Neuronal stem cell (in vitro differentiated cells): Measurements from ENCODE around the gene LDB3.
"Not testable (repeated sequence)": the region's sequence is repeated elsewhere in the genome, so short reads cannot be mapped to it uniquely, and the experiment has no call there.

Experiments used
- DNase-seq: peaks from one replicate; pipeline ENCODE4 v3.0.0-alpha.2; 2013; ENCODE audit warnings: low spot score
- H2AFZ ChIP-seq: one replicate; pipeline ENCODE4 v1.6.1; 2013; ENCODE audit warnings: mild to moderate bottlenecking, low read length, inconsistent platforms
- H2AK5ac ChIP-seq: 2 replicates; pipeline ENCODE4 v1.6.1; 2013; ENCODE audit warnings: low read depth, mild to moderate bottlenecking, inconsistent platforms, low read length, moderate library complexity, mixed read lengths
- H2BK120ac ChIP-seq: 2 replicates; pipeline ENCODE4 v1.6.1; 2013; ENCODE audit warnings: low read depth, mild to moderate bottlenecking, inconsistent platforms, low read length, moderate library complexity, mixed read lengths
- H2BK12ac ChIP-seq: one replicate; pipeline ENCODE4 v1.6.1; 2013; ENCODE audit warnings: low read length, inconsistent platforms
- H2BK15ac ChIP-seq: 2 replicates; pipeline ENCODE4 v1.6.1; 2013; ENCODE audit warnings: mild to moderate bottlenecking, low read length, inconsistent platforms, mixed read lengths
- H2BK5ac ChIP-seq: one replicate; pipeline ENCODE4 v1.6.1; 2013; ENCODE audit warnings: inconsistent platforms, mild to moderate bottlenecking, low read length, moderate library complexity
- H3K14ac ChIP-seq: one replicate; pipeline ENCODE4 v1.6.1; 2013; ENCODE audit warnings: low read length, inconsistent platforms
- H3K18ac ChIP-seq: 2 replicates; pipeline ENCODE4 v1.6.1; 2013; ENCODE audit warnings: low read length, inconsistent platforms
- H3K23ac ChIP-seq: 2 replicates; pipeline ENCODE4 v1.6.1; 2013; ENCODE audit warnings: low read depth, mild to moderate bottlenecking, mixed read lengths, low read length, inconsistent platforms; ENCODE audit not compliant: poor library complexity
- H3K27ac ChIP-seq: replicated peaks from 3 replicates; pipeline ENCODE4 v1.5.1; 2013; ENCODE audit warnings: low read length, inconsistent platforms
- H3K27me3 ChIP-seq, 3 experiments: 2 replicates each; pipeline ENCODE4 v1.6.1; 2013; ENCODE audit warnings: low read length in 3 of 3, mild to moderate bottlenecking in 2 of 3, inconsistent platforms in 1 of 3, low read depth in 1 of 3, mixed read lengths in 1 of 3, moderate library complexity in 1 of 3; ENCODE audit not compliant: control insufficient read depth in 3 of 3, insufficient read depth in 3 of 3
- H3K36me3 ChIP-seq, 2 donors: replicated peaks in 1 of 2; 2 replicates each; pipeline ENCODE4 v1.6.1; 2013; ENCODE audit warnings: low read length in 2 of 2; ENCODE audit not compliant: control insufficient read depth in 2 of 2, insufficient read depth in 2 of 2
- H3K4ac ChIP-seq: 2 replicates; pipeline ENCODE4 v1.6.1; 2013; ENCODE audit warnings: inconsistent platforms, mild to moderate bottlenecking, low read length, moderate library complexity
- H3K4me1 ChIP-seq, 2 donors: 1 replicate in 1 of 2; 2 replicates in 1 of 2; pipeline ENCODE4 v1.6.1; 2013; ENCODE audit warnings: low read length in 2 of 2, low read depth in 1 of 2; ENCODE audit not compliant: control insufficient read depth in 2 of 2, insufficient read depth in 1 of 2
- H3K4me2 ChIP-seq: one replicate; pipeline ENCODE4 v1.6.1; 2013; ENCODE audit warnings: mild to moderate bottlenecking, low read length, inconsistent platforms; ENCODE audit not compliant: insufficient read depth, poor library complexity, severe bottlenecking
- H3K4me3 ChIP-seq, 2 donors: 2 replicates each; pipeline ENCODE4 v1.5.1; 2013; ENCODE audit warnings: low read length in 2 of 2, mild to moderate bottlenecking in 2 of 2, inconsistent platforms in 1 of 2, moderate library complexity in 1 of 2
- H3K79me1 ChIP-seq: one replicate; pipeline ENCODE4 v1.6.1; 2013; ENCODE audit warnings: low read depth, mild to moderate bottlenecking, inconsistent platforms, low read length, moderate library complexity
- H3K9ac ChIP-seq: one replicate; pipeline ENCODE4 v1.6.1; 2013; ENCODE audit warnings: mild to moderate bottlenecking, low read depth, low read length, inconsistent platforms; ENCODE audit not compliant: poor library complexity
- H3K9me3 ChIP-seq, 2 donors: replicated peaks in 1 of 2; 2 replicates each; pipeline versions ENCODE3 to v1.6.1; 2013; ENCODE audit warnings: low read length in 2 of 2, mild to moderate bottlenecking in 2 of 2, inconsistent platforms in 1 of 2, low read depth in 1 of 2, mixed read lengths in 1 of 2, moderate library complexity in 1 of 2; ENCODE audit not compliant: control insufficient read depth in 2 of 2, insufficient read depth in 1 of 2
- H4K8ac ChIP-seq: one replicate; pipeline ENCODE4 v1.6.1; 2013; ENCODE audit warnings: low read depth, mild to moderate bottlenecking, inconsistent platforms, low read length, moderate library complexity
- H4K91ac ChIP-seq: one replicate; pipeline ENCODE4 v1.6.1; 2013; ENCODE audit warnings: low read length, low read depth, mild to moderate bottlenecking, inconsistent platforms; ENCODE audit not compliant: poor library complexity
- WGBS, 2 donors: extraction: QIAGEN DNeasy Blood & Tissue Kit; methylation state at CpG; one replicate each; pipeline ENCODE4 v1.1.7; 2013; ENCODE audit warnings: missing lambda C conversion rate in 2 of 2, mixed read lengths in 1 of 2; ENCODE audit not compliant: insufficient read length in 2 of 2, insufficient replicate concordance in 1 of 2; ENCODE audit errors: extremely low coverage in 2 of 2; 5-methylcytosine and 5-hydroxymethylcytosine counted together

The LDB3 gene

GRCh38 chr10:86732771-86733170 lies 64.5 kb downstream of the LDB3 start:
- no peak overlapping the region for H4K91ac ChIP-seq
- no peak overlapping the region for H2BK120ac ChIP-seq

GRCh38 chr10:86733260-86733671 lies 65.0 kb downstream of the LDB3 start:
- no peaks in the 10 kb centered on the region for H3K36me3 ChIP-seq
- H2BK120ac ChIP-seq = no peak overlapping the region
- no peak for DNase-seq
- H4K8ac ChIP-seq = no peak overlapping the region
- no peaks in the 10 kb centered on the region for H3K79me1 ChIP-seq
- H3K4me1 ChIP-seq = peaks cover 2 to 6% of the 10 kb centered on the region in 2 donors
- H2BK12ac ChIP-seq = no peak overlapping the region
- H3K27me3 ChIP-seq = no peaks in the 10 kb centered on the region
- no peak overlapping the region for H2BK5ac ChIP-seq
- no peak overlapping the region for H3K14ac ChIP-seq
- H3K4me3 ChIP-seq = no peak overlapping the region
- no CpG with 5 or more reads among the region's 8 CpGs for WGBS, 2 donors
- no peak overlapping the region for H4K91ac ChIP-seq
- no peak overlapping the region for H3K9ac ChIP-seq
- H2AFZ ChIP-seq = peak overlapping the region; percentile 21
- no peak overlapping the region for H3K4me2 ChIP-seq
- no peaks in the 10 kb centered on the region for H3K9me3 ChIP-seq
- no peak overlapping the region for H3K18ac ChIP-seq
- no peak overlapping the region for H3K27ac ChIP-seq
- no peak overlapping the region for H3K4ac ChIP-seq
- H2AK5ac ChIP-seq = no peak overlapping the region
- H3K23ac ChIP-seq = no peak overlapping the region
- H2BK15ac ChIP-seq = no peak overlapping the region

More at GRCh38 chr10:86732771-86733170, 64.5 kb downstream of the LDB3 start:
- Histone ChIP-seq H2BK12ac (no peak overlapping the region), H3K14ac (no peak overlapping the region), H3K23ac (no peak overlapping the region), H3K36me3 (no peaks in the 10 kb centered on the region), H3K4me2 (no peak overlapping the region), H2AK5ac (no peak overlapping the region), H3K9me3 (no peaks in the 10 kb centered on the region), H3K4ac (no peak overlapping the region), H3K27me3 (no peaks in the 10 kb centered on the region), H3K79me1 (no peaks in the 10 kb centered on the region), H2BK5ac (no peak overlapping the region), H3K27ac (no peak overlapping the region), H4K8ac (no peak overlapping the region), H3K9ac (no peak overlapping the region), H2BK15ac (no peak overlapping the region), H3K18ac (no peak overlapping the region), H3K4me3 (no peak overlapping the region), H2AFZ (peak overlapping the region; percentile 21), H3K4me1 (peaks cover 2 to 9% of the 10 kb centered on the region in 2 donors)
- no peak for DNase-seq
- WGBS, 2 donors = no CpG with 5 or more reads among the region's 13 CpGs

- H3K27ac ChIP-seq = no peak overlapping the region
- H2AFZ ChIP-seq = no peak overlapping the region
- H2BK12ac ChIP-seq = no peak overlapping the region
- H3K4ac ChIP-seq = no peak overlapping the region
- H2BK15ac ChIP-seq = no peak overlapping the region
- H3K4me1 ChIP-seq = peaks cover 2 to 6% of the 10 kb centered on the region in 2 donors
- no peaks in the 10 kb centered on the region for H3K36me3 ChIP-seq
- H3K9ac ChIP-seq = no peak overlapping the region
- no peak overlapping the region for H3K23ac ChIP-seq
- no peak overlapping the region for H3K14ac ChIP-seq
- H3K18ac ChIP-seq = no peak overlapping the region
- no peaks in the 10 kb centered on the region for H3K79me1 ChIP-seq
- no peak overlapping the region for H3K4me2 ChIP-seq
- no peak overlapping the region for H3K4me3 ChIP-seq
- H2AK5ac ChIP-seq = no peak overlapping the region
- no peak overlapping the region for H2BK120ac ChIP-seq
- H4K91ac ChIP-seq = no peak overlapping the region
- no CpG with 5 or more reads among the region's 4 CpGs for WGBS, 2 donors
- no peak overlapping the region for H4K8ac ChIP-seq
- no peaks in the 10 kb centered on the region for H3K9me3 ChIP-seq
- DNase-seq = no peak
- H2BK5ac ChIP-seq = no peak overlapping the region
- H3K27me3 ChIP-seq = no peaks in the 10 kb centered on the region
These were observed 66.1 kb downstream of the LDB3 start for GRCh38 chr10:86734207-86734988.

GRCh38 chr10:86735278-86735677 lies 67.0 kb downstream of the LDB3 start:
- not testable (repeated sequence) for H3K18ac ChIP-seq, H2BK12ac ChIP-seq, H2AK5ac ChIP-seq, H3K79me1 ChIP-seq, H3K14ac ChIP-seq, H3K23ac ChIP-seq, H3K4me1 ChIP-seq, H3K27me3 ChIP-seq, H3K36me3 ChIP-seq, H2AFZ ChIP-seq, H4K8ac ChIP-seq, H3K9me3 ChIP-seq, H2BK5ac ChIP-seq, H4K91ac ChIP-seq, H3K27ac ChIP-seq, H3K9ac ChIP-seq, H2BK15ac ChIP-seq, H3K4me2 ChIP-seq, DNase-seq, H2BK120ac ChIP-seq, H3K4ac ChIP-seq, H3K4me3 ChIP-seq
- no CpG with 5 or more reads among the region's 4 CpGs for WGBS, 2 donors
